ENCODE results near the gene GNPTAB.

GRCh38 chr12:101877806-101878242, 47.1 kb upstream of the GNPTAB start:
- no peak for TF ChIP-seq EZH2 (IDR thresholded peaks at IDR 0.05; ENCODE audit: borderline replicate concordance, insufficient read depth, low read depth, low read length, poor library complexity, severe bottlenecking)
- TF ChIP-seq, protein P1, sequence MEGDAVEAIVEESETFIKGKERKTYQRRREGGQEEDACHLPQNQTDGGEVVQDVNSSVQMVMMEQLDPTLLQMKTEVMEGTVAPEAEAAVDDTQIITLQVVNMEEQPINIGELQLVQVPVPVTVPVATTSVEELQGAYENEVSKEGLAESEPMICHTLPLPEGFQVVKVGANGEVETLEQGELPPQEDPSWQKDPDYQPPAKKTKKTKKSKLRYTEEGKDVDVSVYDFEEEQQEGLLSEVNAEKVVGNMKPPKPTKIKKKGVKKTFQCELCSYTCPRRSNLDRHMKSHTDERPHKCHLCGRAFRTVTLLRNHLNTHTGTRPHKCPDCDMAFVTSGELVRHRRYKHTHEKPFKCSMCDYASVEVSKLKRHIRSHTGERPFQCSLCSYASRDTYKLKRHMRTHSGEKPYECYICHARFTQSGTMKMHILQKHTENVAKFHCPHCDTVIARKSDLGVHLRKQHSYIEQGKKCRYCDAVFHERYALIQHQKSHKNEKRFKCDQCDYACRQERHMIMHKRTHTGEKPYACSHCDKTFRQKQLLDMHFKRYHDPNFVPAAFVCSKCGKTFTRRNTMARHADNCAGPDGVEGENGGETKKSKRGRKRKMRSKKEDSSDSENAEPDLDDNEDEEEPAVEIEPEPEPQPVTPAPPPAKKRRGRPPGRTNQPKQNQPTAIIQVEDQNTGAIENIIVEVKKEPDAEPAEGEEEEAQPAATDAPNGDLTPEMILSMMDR (IDR thresholded peaks at IDR 0.05) = no peak
